HG02623 (cell line): ENCODE data around the gene CLEC11A.
"Not testable (repeated sequence)": the region's sequence is repeated elsewhere in the genome, so short reads cannot be mapped to it uniquely, and the experiment has no call there.

Experiments
- ATAC-seq: cut with Tn5 transposase; IDR thresholded peaks from one replicate; pipeline ENCODE4 v1.9.1; 2021; ENCODE audit warnings: moderate library complexity; ENCODE audit not compliant: unreplicated experiment

The CLEC11A gene

GRCh38 chr19:50721441-50722137 is 1.6 kb upstream of the CLEC11A start:
- ATAC-seq = no peak

- no peak for ATAC-seq
Observed at GRCh38 chr19:50722201-50723013, 757 bp upstream of the CLEC11A start.

- ATAC-seq = no peak
Observed at GRCh38 chr19:50723735-50724521, 764 bp downstream of the CLEC11A start.

GRCh38 chr19:50724522-50725217 is 1.5 kb downstream of the CLEC11A start:
- no peak for ATAC-seq

GRCh38 chr19:50725218-50725910 is 2.2 kb downstream of the CLEC11A start:
- ATAC-seq = no peak

GRCh38 chr19:50725911-50726230 is 2.7 kb downstream of the CLEC11A start:
- ATAC-seq = no peak

GRCh38 chr19:50728084-50728737 is 5.0 kb downstream of the CLEC11A start:
- ATAC-seq = no peak

- ATAC-seq = no peak
Observed at GRCh38 chr19:50729894-50730293, 6.7 kb downstream of the CLEC11A start.

GRCh38 chr19:50735869-50736268 is 12.7 kb downstream of the CLEC11A start:
- ATAC-seq = no peak

- ATAC-seq = no peak
Observed at GRCh38 chr19:50736338-50736737, 13.2 kb downstream of the CLEC11A start.

GRCh38 chr19:50739132-50739913 is 16.2 kb downstream of the CLEC11A start:
- no peak for ATAC-seq

GRCh38 chr19:50739914-50740426 is 16.8 kb downstream of the CLEC11A start:
- ATAC-seq = no peak

GRCh38 chr19:50741179-50741933 is 18.2 kb downstream of the CLEC11A start:
- ATAC-seq = no peak

GRCh38 chr19:50743537-50743936 is 20.4 kb downstream of the CLEC11A start:
- no peak for ATAC-seq

GRCh38 chr19:50745221-50745620 is 22.1 kb downstream of the CLEC11A start:
- no peak for ATAC-seq

GRCh38 chr19:50747141-50747540 is 24.0 kb downstream of the CLEC11A start:
- ATAC-seq = not testable (repeated sequence)

- no peak for ATAC-seq
Observed at GRCh38 chr19:50749490-50749889, 26.3 kb downstream of the CLEC11A start.

GRCh38 chr19:50750010-50750409 is 26.8 kb downstream of the CLEC11A start:
- no peak for ATAC-seq
